Fibroblast of lung (primary cell): ENCODE measurements around the gene GDPGP1.

Experiments
- EZH2 ChIP-seq: IDR thresholded peaks from 2 replicates; pipeline ENCODE4 v1.5.1; 2012; ENCODE audit warnings: low read length, control low read depth, mild to moderate bottlenecking; ENCODE audit errors: missing control alignments
- TF ChIP-seq, protein P1 (sequence below), 2 donors: IDR thresholded peaks in 1 of 2; conservative IDR thresholded peaks in 1 of 2; 1 replicate in 1 of 2; 2 replicates in 1 of 2; pipeline ENCODE4 v1.5.1; 2011 to 2012; ENCODE audit warnings: low read length in 2 of 2, control low read depth in 1 of 2, inconsistent platforms in 1 of 2, low read depth in 1 of 2, mild to moderate bottlenecking in 1 of 2

- TF ChIP-seq, protein P1, sequence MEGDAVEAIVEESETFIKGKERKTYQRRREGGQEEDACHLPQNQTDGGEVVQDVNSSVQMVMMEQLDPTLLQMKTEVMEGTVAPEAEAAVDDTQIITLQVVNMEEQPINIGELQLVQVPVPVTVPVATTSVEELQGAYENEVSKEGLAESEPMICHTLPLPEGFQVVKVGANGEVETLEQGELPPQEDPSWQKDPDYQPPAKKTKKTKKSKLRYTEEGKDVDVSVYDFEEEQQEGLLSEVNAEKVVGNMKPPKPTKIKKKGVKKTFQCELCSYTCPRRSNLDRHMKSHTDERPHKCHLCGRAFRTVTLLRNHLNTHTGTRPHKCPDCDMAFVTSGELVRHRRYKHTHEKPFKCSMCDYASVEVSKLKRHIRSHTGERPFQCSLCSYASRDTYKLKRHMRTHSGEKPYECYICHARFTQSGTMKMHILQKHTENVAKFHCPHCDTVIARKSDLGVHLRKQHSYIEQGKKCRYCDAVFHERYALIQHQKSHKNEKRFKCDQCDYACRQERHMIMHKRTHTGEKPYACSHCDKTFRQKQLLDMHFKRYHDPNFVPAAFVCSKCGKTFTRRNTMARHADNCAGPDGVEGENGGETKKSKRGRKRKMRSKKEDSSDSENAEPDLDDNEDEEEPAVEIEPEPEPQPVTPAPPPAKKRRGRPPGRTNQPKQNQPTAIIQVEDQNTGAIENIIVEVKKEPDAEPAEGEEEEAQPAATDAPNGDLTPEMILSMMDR (conservative IDR thresholded peaks at IDR 0.05 in 1 of 2, IDR thresholded peaks at IDR 0.05 in 1 of 2; ENCODE audit: low read depth in 1 of 2, low read length in 2 of 2): no peak
- no peak for TF ChIP-seq EZH2
These were observed 25.5 kb downstream of the GDPGP1 start for GRCh38 chr15:90259524-90259923.
